ENCODE data around the gene CENPB. TPM values are rescaled to one million over a fixed set of nuclear protein-coding genes. Genes with fewer than 3 reads are reported as not detected.
A peak's percentile ranks its signal among the peaks of the same experiment; 100 is the strongest.

Gene CENPB
- total RNA-seq, 1 donor, result 87.7 TPM

- H3K4me3 ChIP-seq (ENCODE audit: low read depth, low read length), result peak overlapping the region; percentile 74
- no peak for TF ChIP-seq CTCF (IDR thresholded peaks at IDR 0.05; ENCODE audit: insufficient read depth, low read depth, low read length)
- peak; percentile 64 for DNase-seq (ENCODE audit: low read depth)
These were observed 435 bp downstream of the CENPB start for GRCh38 chr20:3786126-3786484.

- DNase-seq (ENCODE audit: low read depth), result no peak
- no peak for TF ChIP-seq CTCF (IDR thresholded peaks at IDR 0.05; ENCODE audit: insufficient read depth, low read depth, low read length)
- H3K4me3 ChIP-seq (ENCODE audit: low read depth, low read length), result peak overlapping the region; percentile 74
These were observed 1.1 kb downstream of the CENPB start for GRCh38 chr20:3785240-3786125.

- DNase-seq (ENCODE audit: low read depth), result no peak
- TF ChIP-seq CTCF (IDR thresholded peaks at IDR 0.05; ENCODE audit: insufficient read depth, low read depth, low read length), result no peak
- H3K4me3 ChIP-seq (ENCODE audit: low read depth, low read length), result peak overlapping the region; percentile 74
These were observed 1.7 kb downstream of the CENPB start for GRCh38 chr20:3784863-3785239.

GRCh38 chr20:3784216-3784853 is 2.2 kb downstream of the CENPB start:
- H3K4me3 ChIP-seq (ENCODE audit: low read depth, low read length), result peak overlapping the region; percentile 74
- no peak for TF ChIP-seq CTCF (IDR thresholded peaks at IDR 0.05; ENCODE audit: insufficient read depth, low read depth, low read length)
- no peak for DNase-seq (ENCODE audit: low read depth)

GRCh38 chr20:3783511-3784195 is 2.9 kb downstream of the CENPB start:
- DNase-seq (ENCODE audit: low read depth), result no peak
- no peak for TF ChIP-seq CTCF (IDR thresholded peaks at IDR 0.05; ENCODE audit: insufficient read depth, low read depth, low read length)
- no peak overlapping the region for H3K4me3 ChIP-seq (ENCODE audit: low read depth, low read length)

GRCh38 chr20:3783068-3783489 is 3.5 kb downstream of the CENPB start:
- no peak for DNase-seq (ENCODE audit: low read depth)
- no peak overlapping the region for H3K4me3 ChIP-seq (ENCODE audit: low read depth, low read length)
- TF ChIP-seq CTCF (IDR thresholded peaks at IDR 0.05; ENCODE audit: insufficient read depth, low read depth, low read length), result no peak

Measured in fibroblast of villous mesenchyme (primary cell).